Frontal cortex (tissue), 4 donors: ENCODE data around the gene HLCS. TPM values are rescaled to one million over a fixed set of nuclear protein-coding genes. Genes with fewer than 3 reads are reported as not detected.
A peak's percentile ranks its signal among the peaks of the same experiment; 100 is the strongest.
"Not testable (repeated sequence)": the region's sequence is repeated elsewhere in the genome, so short reads cannot be mapped to it uniquely, and the experiment has no call there.

Experiments used
- DNase-seq, 2 donors: peaks; one replicate each; pipeline ENCODE4 v3.0.0; 2012; ENCODE audit warnings: low spot score in 2 of 2
- FAIRE-seq: peaks from 2 replicates; lab custom pipeline; 2012; peaks lifted over from hg19 to GRCh38; lab: Jason Lieb, UNC
- total RNA-seq: library from RNA; depleted of rRNA; stranded (reverse); fragments of >200 nt; gene quantifications from one replicate; pipeline ENCODE4 v1.2.3, GENCODE V29; 2014
- donor health status: control.
- donor health status: control.
- donor health status: control.

HLCS gene
- 23.2 TPM for total RNA-seq

DNA sequence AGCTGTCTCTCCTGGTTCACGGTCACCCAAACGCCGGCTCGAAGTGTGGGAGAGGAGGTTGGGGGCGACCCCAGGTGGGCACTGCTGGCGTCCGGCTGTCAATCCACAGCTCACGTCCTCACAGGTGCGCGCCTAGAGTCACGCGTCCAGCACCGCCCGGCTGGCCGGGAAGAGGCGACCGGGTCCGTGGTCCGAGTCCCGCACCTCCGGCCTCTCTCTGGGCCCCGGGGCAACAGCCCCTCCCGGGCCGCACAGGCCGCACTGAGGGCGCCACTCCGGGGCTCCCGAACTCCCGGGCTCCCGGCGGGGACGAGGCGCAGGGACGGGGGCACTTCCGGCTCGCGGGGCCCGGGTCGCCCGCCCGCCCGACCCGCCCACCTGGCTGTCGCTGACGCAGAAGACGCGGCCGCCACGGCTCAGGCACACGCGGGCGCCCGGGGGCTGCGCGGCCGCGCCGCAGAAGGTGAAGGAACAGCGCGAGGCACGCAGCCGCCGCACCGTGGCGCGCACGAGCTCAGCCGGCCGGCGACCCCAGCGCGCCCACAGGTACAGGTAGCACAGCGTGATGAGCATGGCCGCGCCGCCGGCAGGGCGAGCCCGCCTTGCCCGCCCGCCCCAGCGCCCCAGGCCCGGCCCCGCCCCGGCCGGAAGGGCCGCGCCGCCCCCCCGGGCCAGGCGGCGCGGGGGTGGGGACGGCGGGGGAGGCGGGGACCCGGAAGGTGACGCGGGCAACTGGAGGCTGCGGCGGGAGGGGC lies at the start of gene HLCS:
Gene HLCS (minus strand): TSS at position 604 of the 755 bp plus-strand sequence. CDS start 31 bp downstream, at position 573.
- DNase-seq, result peak; percentile 72 to 74
- no peak for FAIRE-seq

DNA sequence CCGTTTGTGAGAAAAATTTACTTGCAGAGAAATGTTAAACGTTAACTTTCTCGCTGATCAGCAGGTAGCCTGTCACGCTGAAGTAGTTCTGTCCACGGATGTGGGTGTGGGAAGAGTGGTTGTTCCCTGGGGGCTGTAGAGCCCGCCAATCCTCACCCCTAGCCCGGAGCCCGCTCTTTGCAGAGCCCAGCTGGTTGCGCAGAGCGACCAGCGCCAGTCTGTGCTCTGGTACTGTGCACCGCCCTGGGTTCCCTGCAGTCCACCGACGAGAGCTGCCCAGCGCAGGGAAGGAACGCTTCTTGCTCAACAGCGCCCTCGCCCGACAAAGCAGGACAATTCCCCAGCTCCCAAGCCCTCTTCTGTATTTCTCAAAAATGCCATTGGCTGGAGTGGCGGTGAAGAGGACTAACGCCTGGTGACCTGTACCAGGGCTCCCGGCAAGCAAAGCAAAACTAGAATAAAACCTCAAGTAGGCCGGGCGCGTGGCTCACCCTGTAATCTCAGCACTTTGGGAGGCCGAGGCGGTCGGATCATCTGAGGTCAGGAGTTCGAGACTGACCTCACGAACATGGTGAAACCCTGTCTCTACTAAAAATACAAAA lies 43.4 kb upstream of the HLCS start:
- FAIRE-seq (no peak), DNase-seq (peak; percentile 73 to 83)

DNA sequence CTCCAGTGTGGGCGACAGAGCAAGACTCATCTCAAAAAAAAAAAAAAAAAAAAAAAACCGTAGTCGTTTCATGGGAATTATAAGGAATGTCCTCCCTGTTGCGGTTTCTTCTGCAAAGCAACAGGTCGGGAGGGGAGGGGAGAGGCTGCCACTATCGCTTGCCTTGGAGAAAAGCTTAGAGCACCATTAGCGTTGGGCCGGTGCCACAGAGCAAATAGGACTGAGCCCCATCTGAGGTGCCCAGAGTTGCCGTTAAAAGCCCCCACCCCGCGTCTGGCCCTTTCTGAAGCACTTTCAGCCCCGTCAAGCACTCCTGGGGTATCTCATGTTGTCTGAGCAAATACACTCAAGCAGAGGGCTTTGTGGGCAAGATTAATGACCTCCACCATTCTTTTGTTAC lies 42.3 kb upstream of the HLCS start:
- DNase-seq (no peak), FAIRE-seq (no peak)

DNA sequence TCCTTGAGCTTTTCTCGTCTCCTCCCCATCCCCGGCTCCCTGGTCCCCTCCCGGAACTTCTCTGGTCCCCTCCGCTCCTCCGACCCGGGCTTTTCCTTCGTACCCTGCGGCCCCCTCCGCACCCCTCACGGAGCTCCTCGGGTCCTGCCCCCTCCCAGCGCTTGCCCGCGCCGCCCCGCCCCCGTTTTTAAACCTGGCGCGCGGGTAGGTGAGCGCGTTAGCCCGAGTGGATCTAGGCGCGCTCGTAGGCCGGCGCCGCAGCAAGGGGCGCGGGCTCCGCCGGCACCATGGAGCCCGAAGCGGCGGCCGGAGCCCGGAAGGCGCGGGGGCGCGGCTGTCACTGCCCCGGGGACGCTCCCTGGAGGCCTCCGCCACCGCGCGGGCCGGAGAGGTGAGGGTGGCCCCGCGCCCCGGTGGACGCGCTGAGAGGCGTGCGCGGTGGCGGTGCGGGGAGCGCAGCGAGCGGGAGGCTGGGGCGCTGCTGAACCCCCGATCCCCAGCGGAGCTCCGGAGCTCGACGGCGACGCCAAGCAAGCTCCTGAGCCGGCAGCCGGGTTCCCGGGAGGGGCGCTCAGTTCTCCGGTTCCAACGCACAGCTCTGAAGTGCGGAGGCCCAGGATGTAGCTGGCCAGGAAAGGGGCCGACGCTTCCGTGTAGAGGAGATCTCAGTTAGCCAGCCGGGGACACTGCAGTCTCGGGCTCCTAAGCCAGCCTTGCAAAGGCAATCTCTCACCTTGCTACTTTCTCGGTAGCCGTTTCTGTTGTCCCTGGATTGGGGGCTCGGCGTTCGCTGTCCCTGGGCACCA lies 40.2 kb upstream of the HLCS start, which contains the start of gene RIPPLY3:
Gene RIPPLY3 (plus strand): TSS at position 217 of the 806 bp plus-strand sequence. CDS start 71 bp downstream, at position 288.
- FAIRE-seq (no peak), DNase-seq (no peak)

DNA sequence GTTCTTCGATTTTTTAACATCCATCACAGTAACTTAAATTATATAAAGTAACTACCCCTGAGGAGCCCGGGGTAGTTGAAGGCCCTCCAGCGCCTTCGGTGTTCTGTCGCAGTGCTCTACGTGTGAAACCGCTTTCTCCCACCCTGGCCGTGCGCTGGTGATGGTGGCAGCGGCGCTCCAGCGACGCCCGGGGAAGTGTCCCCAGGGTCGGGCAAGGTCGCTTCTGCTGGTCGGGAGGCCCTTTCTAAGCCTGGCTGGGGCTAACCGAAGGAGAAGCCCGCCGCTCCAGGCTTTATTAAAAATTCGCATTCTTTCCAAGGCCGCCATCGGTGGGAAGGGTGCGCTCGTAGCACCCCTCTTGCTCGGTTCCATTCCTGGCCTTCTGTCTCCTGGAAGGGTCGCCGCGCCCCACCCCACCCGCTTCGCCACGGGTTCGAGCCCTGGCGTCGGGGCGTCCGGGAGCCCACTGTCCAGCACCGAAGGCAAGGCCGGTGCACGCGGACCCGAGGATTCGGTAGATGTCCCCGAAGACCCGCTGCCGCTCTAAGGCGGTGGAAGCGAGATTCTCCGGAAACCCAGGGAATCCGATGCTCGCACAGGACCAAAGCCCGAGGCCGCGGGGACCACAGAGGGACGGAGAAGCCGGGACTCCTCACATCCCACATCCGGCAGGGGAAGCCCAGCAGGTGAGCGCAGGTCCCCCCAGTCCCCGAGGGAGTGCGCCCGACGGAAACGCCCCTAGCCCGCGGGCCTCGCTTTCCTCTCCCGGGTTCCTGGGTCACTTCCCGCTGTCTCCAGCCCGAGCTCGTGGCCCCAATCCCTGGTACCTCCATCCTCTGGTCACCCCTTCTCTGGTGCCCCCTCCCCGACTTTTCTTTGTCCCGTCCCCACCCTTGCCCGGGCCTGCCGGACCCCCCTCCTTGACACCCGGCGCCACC lies 39.3 kb upstream of the HLCS start:
- FAIRE-seq (no peak), DNase-seq (no peak)

DNA sequence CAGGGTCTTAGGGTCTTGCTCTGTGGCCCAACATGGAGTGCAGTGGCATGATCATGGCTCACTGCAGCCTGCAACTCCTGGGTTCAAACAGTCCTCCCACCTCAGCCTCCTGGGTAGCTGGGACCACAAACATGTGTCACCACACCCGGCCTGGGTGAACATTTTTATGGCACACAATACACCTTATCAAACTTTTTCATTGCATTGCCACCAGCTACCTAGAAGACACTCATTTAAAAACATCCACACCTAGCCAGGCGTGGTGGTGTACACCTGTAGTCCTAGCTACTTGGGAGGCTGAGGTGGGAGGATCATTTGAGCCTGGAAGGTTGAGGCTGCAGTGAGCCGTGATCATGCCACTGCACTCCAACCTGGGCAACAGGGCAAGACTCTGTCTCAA lies 37.4 kb upstream of the HLCS start:
- FAIRE-seq, DNase-seq: not testable (repeated sequence)

DNA sequence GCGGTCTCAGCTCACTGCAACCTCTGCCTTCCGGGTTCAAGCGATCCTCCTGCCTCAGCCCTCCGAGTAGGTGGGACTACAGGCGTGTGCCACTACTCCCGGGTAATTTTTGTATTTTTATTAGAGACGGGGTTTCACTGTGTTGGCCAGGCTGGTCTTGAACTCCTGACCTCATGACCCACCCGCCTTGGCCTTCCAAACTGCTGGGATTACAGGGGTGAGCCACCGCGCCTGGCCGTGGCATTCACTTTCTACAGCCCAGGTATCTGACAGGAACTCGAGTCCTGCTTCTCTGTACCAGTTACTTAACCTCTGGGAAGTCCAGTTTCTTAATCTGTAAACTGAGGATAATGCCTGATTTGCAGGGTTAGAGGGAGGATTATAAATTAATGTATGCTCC lies 36.4 kb upstream of the HLCS start:
- not testable (repeated sequence) for DNase-seq, FAIRE-seq

DNA sequence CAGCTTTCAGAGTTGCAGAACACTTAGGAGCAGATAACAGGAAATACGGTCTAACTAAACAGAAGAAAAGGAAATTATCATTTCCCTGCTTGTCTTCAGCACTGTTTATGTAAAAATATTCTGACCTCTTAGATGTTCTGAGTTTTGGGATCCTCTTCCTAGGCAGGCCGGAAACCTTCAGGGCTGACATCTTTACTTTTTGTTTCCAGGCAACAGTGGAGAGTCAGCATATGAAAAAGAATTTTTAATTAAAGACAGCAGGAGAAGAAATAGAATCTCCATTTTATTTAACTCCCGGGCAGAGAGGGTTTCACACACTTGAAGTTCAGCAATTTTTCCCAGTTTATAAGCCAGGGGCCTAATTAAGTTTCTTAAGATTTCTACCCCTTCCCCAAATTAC lies 35.0 kb upstream of the HLCS start:
- no peak for FAIRE-seq
- no peak for DNase-seq

DNA sequence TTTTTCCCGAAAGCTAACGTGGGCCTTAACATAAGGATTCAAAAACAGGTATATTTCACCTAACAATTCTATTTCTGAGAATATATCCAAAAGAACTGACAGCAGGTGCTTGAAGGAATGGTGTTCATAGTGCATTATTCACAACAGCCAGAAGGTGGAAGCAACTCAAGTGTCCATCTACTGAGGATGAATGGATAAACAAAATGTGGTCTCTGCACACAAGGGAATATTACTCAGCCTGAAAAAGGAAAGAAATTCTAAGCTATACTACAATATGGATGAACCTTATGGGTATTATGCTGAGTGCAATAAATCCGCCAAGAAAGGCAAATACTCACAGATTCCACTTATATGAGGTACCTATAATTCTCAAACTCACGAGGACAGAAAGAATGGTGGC lies 33.9 kb upstream of the HLCS start:
- DNase-seq (no peak), FAIRE-seq (no peak)

DNA sequence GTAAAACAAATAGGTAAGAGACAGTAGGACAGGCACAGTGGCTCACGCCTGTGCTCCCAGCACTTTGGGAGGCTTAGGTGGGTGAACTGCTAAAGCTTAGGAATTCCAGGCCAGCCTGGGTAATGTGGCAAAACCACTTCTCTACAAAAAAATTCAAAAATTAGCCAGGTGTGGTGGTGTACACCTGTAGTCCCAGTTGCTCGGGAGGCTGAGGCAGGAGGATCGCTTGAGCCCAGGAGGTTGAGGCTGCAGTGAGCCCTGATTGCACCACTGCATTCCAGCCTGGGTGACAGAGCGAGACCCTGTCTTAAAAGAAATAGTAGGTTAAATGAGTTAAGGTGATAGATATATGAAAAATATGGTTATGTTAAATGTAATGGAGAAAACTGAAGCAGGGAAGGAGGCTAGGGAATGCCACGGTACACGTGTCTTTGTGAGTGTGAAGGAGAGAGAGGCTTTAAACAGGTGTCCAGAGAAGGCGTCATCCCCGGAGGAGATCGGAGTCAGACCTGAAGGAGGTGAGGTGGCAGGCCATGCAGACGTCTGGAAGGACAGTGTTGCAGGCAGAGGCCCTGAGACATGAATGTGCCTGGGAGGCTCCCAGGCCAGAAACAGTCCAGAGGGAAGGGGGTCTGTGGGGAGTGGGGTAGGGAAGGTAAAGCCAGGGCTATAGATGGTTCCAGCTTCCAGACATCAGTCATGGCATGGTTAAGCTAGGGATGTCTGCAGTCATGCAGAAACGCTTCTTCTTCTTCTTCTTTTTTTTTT lies 32.8 kb upstream of the HLCS start:
- FAIRE-seq (no peak), DNase-seq (no peak)

DNA sequence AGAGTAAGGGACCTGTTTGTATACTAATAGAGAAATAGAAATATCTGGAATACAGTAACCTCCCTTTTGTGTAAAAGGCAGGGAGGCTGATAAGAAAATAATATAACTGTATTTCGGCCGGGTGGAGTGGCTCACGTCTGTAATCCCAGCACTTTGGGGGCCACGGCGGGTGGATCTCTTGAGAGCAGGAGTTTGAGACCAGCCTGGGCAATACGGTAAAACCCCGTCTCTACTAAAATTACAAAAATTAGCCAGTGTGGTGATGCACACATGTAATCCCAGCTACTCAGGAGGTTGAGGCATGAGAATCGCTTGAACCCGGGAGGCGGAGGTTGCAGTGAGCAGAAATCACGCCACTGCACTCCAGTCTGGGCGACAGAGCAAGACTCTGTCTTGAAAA lies 28.8 kb upstream of the HLCS start:
- DNase-seq, FAIRE-seq: not testable (repeated sequence)

DNA sequence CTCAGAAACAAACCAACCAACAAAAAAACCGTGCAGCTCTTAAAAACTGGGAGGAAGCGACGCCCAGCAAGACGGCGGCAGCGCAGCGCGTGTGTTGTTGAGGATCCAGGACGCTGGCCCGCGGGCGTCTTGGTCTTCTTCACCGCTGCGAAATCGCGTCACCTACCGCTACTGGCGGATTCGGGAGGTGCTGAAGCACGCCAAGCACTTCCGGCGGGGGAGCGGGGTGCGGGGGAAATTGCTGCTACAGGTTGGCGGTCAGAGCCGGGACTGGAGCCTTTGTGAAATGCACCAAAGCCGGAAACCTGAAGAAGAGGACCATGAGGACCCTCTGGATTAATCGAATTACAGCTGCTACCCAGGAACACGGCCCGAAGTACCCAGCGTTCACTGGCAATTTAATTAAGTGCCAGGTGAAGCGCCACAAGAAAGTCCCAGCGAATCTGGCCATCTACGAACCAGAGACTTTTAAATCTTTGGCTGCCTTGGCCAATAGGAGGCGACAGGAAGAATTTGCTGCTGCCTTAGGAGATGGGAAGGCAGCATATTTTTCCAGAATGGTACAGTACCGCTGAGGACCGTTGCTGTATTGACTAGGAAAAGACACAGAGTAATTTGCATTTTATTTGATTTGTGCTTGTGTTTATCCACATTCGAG lies 28.2 kb upstream of the HLCS start:
- no peak for FAIRE-seq
- DNase-seq, result no peak

DNA sequence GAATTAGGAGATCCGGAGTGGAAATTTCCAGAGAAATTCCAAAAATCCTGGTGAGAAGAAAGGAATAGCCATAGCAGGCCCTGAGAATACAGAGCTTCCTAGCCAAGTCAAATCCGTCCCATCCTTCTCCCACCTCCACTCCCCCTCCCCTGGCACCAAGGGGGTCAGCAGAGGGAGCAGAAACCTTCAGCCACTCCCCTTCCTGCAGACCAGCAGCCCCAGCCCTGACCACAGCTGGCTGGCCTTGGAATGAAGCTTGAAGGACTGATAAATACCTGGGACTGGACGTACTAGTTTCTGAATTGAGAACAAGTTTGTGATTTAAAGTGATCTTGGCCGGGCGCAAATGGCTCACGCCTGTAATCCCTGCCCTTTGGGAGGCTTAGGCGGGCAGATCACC lies 26.2 kb upstream of the HLCS start:
- FAIRE-seq (no peak), DNase-seq (no peak)

DNA sequence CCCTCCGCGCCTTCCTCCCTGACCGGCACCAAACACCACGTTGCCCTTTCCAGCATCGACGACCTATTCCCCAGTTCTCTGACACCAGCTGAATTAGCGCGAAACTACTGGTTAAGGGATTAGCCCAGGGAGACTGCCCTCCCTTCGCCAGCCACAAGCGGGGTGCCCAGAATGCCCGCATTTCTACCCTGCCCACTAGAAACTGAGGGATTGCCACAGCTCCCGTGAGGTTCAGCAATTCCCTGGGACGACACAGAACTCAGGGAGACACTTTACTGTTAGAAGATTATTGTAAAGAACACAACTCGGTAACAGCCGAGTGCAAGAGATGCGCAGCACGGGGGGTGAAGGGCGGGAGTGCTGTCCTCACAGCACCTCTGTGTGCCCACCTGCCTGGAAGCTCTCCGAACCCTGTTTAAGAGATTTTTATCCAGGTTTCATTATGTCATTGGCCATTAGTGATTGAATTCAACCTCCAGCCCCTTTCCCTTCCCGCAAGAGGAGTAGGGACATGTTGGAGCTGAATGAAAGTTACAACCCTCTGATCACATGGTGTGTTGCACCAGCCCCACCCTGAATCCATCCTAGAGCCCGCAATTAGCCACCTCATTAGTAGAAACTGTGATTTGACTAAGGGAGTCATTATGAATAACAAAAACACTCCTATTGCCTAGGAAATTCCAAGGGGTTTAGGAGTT lies 24.2 kb upstream of the HLCS start:
- FAIRE-seq (no peak), DNase-seq (no peak)

DNA sequence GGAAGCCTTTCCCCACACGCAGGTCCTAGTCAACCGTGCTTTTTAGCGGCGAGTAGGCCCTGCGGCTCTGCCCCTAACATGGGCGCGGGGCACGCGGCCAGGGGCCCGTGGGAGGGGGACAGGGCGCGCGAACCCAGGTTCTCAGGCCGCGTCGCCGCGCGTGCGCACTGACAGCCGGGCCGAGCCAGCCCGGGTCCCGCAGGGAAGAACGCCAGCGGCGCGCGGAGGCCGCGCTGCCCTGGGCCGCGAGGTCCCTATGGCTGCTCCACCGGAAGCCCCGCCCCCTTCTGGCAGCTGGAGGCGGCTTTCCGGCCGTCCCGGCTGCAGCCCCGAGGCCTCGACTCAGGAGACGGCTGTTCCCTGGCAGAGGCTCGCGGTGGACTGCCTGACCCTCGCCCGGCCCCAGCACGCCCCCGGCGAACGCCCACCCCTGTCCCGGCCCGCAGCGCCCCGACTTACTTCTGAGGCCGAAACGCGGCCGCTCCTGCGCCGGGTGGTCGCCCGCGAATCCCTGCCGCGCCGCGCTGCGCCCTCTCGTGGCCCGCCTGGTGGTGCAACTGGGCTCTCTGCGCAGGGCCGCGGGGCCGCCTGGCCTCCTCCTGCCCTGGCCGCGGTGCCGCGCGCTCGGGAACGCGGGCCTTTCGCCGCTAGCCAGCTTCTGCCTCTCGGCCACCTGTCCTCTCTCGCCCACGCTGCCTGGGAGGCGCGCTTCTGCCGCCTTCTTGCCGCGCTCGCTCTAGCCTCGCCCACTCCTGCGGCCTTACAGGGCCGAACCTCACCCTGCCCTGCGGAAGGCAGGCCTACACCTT lies 23.4 kb upstream of the HLCS start:
- FAIRE-seq (no peak), DNase-seq (peak; percentile 95 to 97)

DNA sequence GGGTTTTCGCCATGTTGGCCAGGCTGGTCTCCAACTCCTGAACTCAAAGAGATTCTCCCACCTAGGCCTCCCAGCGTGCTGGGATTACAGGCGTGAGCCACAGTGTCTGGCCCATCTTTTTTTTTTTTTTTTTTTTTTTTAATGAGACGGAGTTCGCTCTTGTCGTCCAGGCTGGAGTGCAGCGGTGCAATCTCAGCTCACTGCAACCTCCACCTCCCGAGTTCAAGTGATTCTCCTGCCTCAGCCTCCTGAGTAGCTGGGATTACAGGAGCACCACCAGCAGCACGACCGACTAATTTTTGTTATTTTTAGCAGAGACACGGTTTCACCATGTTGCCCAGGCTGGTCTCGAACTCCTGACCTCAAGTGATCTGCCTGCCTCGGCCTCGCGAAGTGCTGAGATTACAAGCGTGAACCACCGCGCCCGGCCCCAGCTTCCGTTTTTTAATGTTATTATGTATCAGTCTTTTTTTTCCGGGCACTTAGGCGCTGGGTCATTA lies 22.8 kb upstream of the HLCS start:
- not testable (repeated sequence) for DNase-seq, FAIRE-seq

DNA sequence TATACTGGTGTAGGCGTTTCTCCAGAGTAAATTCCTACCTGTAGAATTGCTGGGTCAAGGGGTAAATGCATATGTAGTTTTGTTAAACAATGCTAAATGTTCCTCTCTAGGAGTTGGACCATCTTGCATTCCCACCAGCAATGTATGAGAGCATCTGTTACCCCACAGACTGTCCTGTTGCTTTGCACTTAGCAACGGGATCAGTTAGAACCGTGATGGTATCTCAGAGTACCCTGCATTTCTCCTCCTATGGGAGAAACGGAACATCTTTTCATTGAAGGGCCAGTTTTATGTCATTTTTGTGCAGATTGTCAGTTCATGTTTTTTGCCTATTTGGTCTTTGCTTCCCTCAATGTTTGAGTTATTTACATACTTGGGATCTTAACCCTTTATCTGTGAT lies 22.1 kb upstream of the HLCS start:
- DNase-seq (no peak), FAIRE-seq (no peak)
